Keratinocyte (primary cell): ENCODE results near the gene MEIS3. TPM values are rescaled to one million over a fixed set of nuclear protein-coding genes. Genes with fewer than 3 reads are reported as not detected.
"Not testable (repeated sequence)": the region's sequence is repeated elsewhere in the genome, so short reads cannot be mapped to it uniquely, and the experiment has no call there.

Experiments used
- DNase-seq: peaks from one replicate; pipeline ENCODE4 v3.0.0-alpha.2; 2011; ENCODE audit warnings: low read depth, missing footprints, low spot score
- FAIRE-seq: peaks from 2 replicates; lab custom pipeline; 2011; peaks lifted over from hg19 to GRCh38; lab: Jason Lieb, UNC
- H2AFZ ChIP-seq: 2 replicates; pipeline ENCODE4 v1.6.0; 2012; ENCODE audit warnings: low read length, control low read depth, inconsistent platforms; ENCODE audit not compliant: control insufficient read depth
- H3K27ac ChIP-seq: 2 replicates; pipeline ENCODE4 v1.5.1; 2011; ENCODE audit warnings: low read length; ENCODE audit not compliant: control insufficient read depth, insufficient read depth
- H3K27me3 ChIP-seq: 3 replicates; pipeline ENCODE4 v1.6.0; 2011; ENCODE audit warnings: low read length; ENCODE audit not compliant: control insufficient read depth, insufficient read depth; ENCODE audit errors: extremely low read depth
- H3K36me3 ChIP-seq, 2 experiments: 2 replicates in 1 of 2; 3 replicates in 1 of 2; pipeline ENCODE4 v1.5.1; 2011; ENCODE audit warnings: low read length in 2 of 2, mild to moderate bottlenecking in 1 of 2; ENCODE audit not compliant: control insufficient read depth in 2 of 2, insufficient read depth in 2 of 2; ENCODE audit errors: extremely low read depth in 1 of 2
- H3K4me1 ChIP-seq: 3 replicates; pipeline ENCODE4 v1.5.1; 2011; ENCODE audit warnings: low read length; ENCODE audit not compliant: control insufficient read depth, insufficient read depth; ENCODE audit errors: extremely low read depth
- H3K4me2 ChIP-seq: 3 replicates; pipeline ENCODE4 v1.6.0; 2011; ENCODE audit warnings: low read depth, low read length; ENCODE audit not compliant: control insufficient read depth, insufficient read depth; ENCODE audit errors: extremely low read depth
- H3K4me3 ChIP-seq, 3 experiments: fragments of 200-600 bp in 1 of 3; sonication (generic) in 1 of 3; 2 replicates in 2 of 3; 3 replicates in 1 of 3; pipeline ENCODE4 v1.5.1; 2011 to 2016; ENCODE audit warnings: low read length in 3 of 3, mild to moderate bottlenecking in 3 of 3, control low read depth in 2 of 3, inconsistent platforms in 1 of 3, low read depth in 1 of 3, mixed read lengths in 1 of 3, mixed run types in 1 of 3, moderate library complexity in 1 of 3; ENCODE audit not compliant: control insufficient read depth in 2 of 3, insufficient read depth in 2 of 3; ENCODE audit errors: extremely low read depth in 1 of 3
- H3K79me2 ChIP-seq: 2 replicates; pipeline ENCODE4 v1.6.0; 2012; ENCODE audit warnings: low read length; ENCODE audit not compliant: control insufficient read depth, insufficient read depth
- H3K9ac ChIP-seq: 3 replicates; pipeline ENCODE4 v1.6.0; 2011; ENCODE audit warnings: low read length; ENCODE audit not compliant: control insufficient read depth, insufficient read depth; ENCODE audit errors: extremely low read depth
- H3K9me1 ChIP-seq: 3 replicates; pipeline ENCODE4 v1.6.0; 2011; ENCODE audit warnings: low read length; ENCODE audit not compliant: control insufficient read depth, insufficient read depth; ENCODE audit errors: extremely low read depth
- H3K9me3 ChIP-seq: 2 replicates; pipeline ENCODE4 v1.5.1; 2012; ENCODE audit warnings: low read depth, low read length; ENCODE audit not compliant: control insufficient read depth
- H4K20me1 ChIP-seq: 3 replicates; pipeline ENCODE4 v1.6.0; 2011; ENCODE audit warnings: low read length; ENCODE audit not compliant: control insufficient read depth, insufficient read depth; ENCODE audit errors: extremely low read depth
- EZH2 ChIP-seq: IDR thresholded peaks from one replicate; pipeline ENCODE4 v1.6.1; 2012; ENCODE audit warnings: inconsistent platforms, mild to moderate bottlenecking, low read length, moderate library complexity
- dilution Hi-C: fragments of 300-500 bp; cut with MboI; formaldehyde crosslinking; loops from one replicate; pipeline ENCODE4 v1.7.0; 2020; ENCODE audit warnings: low sequenced_read_pairs; ENCODE audit not compliant: extremely low pct_ligation_motif_present
- polyA plus RNA-seq, 5 experiments: library from polyadenylated mRNA; depleted of rRNA in 3 of 5; stranded (reverse) in 3 of 5; stranded (forward) in 1 of 5; unstranded in 1 of 5; fragments of >200 nt; gene quantifications; 1 replicate in 1 of 5; 2 replicates in 3 of 5; 3 replicates in 1 of 5; pipeline versions ENCODE4 v1.2.1 to v1.2.3, GENCODE V29; 2011 to 2012; ENCODE audit warnings: missing spikeins in 2 of 5, low read depth in 1 of 5, low replicate concordance in 1 of 5
- TF ChIP-seq, protein P1 (sequence below), 3 experiments: IDR thresholded peaks in 1 of 3; conservative IDR thresholded peaks in 1 of 3; optimal IDR thresholded peaks in 1 of 3; 2 replicates in 2 of 3; 3 replicates in 1 of 3; pipeline versions ENCODE3 to v1.5.1; 2011; ENCODE audit warnings: low read length in 3 of 3, mild to moderate bottlenecking in 3 of 3, moderate library complexity in 2 of 3, control low read depth in 1 of 3, inconsistent platforms in 1 of 3; ENCODE audit not compliant: insufficient read depth in 2 of 3; ENCODE audit errors: extremely low read depth in 1 of 3

The MEIS3 gene
- polyA plus RNA-seq, 1 donor (not counting 4 experiments of a cell fraction or from before 2014, with no cell fraction given), result 1.7 TPM

DNA sequence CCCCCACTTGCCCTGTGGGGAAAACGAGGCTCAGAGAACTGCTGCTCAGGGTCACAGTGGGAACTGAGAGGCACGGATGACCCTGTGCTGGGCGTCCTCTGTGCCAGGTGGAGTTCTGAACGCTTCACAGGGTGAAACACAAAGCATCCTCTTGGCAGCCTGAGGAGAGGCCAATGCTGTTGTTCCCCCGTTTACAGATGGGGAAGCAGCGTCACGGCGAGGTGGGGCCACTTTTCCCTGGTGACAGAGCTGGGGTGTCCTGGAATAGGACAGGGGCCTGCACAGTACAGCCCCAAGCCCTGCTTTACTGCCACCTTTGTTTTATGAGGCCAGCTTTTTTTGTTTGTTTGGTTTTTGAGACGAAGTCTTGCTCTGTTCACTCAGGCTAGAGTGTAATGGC, 48.1 kb downstream of the MEIS3 start:
- FAIRE-seq (no peak), DNase-seq (no peak)
- peaks cover 19 to 44% of the 10 kb centered on the region in 2 experiments for H3K36me3 ChIP-seq
- H3K27me3 ChIP-seq, result no peaks in the 10 kb centered on the region
- TF ChIP-seq, protein P1, sequence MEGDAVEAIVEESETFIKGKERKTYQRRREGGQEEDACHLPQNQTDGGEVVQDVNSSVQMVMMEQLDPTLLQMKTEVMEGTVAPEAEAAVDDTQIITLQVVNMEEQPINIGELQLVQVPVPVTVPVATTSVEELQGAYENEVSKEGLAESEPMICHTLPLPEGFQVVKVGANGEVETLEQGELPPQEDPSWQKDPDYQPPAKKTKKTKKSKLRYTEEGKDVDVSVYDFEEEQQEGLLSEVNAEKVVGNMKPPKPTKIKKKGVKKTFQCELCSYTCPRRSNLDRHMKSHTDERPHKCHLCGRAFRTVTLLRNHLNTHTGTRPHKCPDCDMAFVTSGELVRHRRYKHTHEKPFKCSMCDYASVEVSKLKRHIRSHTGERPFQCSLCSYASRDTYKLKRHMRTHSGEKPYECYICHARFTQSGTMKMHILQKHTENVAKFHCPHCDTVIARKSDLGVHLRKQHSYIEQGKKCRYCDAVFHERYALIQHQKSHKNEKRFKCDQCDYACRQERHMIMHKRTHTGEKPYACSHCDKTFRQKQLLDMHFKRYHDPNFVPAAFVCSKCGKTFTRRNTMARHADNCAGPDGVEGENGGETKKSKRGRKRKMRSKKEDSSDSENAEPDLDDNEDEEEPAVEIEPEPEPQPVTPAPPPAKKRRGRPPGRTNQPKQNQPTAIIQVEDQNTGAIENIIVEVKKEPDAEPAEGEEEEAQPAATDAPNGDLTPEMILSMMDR (optimal IDR thresholded peaks at IDR 0.05 in 1 of 3, IDR thresholded peaks at IDR 0.05 in 1 of 3, conservative IDR thresholded peaks at IDR 0.05 in 1 of 3; ENCODE audit: extremely low read depth in 1 of 3, insufficient read depth in 2 of 3, low read length in 3 of 3), result no peak
- no peak for TF ChIP-seq EZH2
- dilution Hi-C loops, result no loop called here
- no peaks in the 10 kb centered on the region for H3K9me1 ChIP-seq
- H3K4me3 ChIP-seq, result no peak overlapping the region
- H3K27ac ChIP-seq, result no peak overlapping the region
- H3K4me2 ChIP-seq, result no peak overlapping the region
- no peak overlapping the region for H2AFZ ChIP-seq
- no peaks in the 10 kb centered on the region for H3K4me1 ChIP-seq
- no peaks in the 10 kb centered on the region for H4K20me1 ChIP-seq
- no peaks in the 10 kb centered on the region for H3K9me3 ChIP-seq
- H3K79me2 ChIP-seq, result no peaks in the 10 kb centered on the region
- no peak overlapping the region for H3K9ac ChIP-seq

DNA sequence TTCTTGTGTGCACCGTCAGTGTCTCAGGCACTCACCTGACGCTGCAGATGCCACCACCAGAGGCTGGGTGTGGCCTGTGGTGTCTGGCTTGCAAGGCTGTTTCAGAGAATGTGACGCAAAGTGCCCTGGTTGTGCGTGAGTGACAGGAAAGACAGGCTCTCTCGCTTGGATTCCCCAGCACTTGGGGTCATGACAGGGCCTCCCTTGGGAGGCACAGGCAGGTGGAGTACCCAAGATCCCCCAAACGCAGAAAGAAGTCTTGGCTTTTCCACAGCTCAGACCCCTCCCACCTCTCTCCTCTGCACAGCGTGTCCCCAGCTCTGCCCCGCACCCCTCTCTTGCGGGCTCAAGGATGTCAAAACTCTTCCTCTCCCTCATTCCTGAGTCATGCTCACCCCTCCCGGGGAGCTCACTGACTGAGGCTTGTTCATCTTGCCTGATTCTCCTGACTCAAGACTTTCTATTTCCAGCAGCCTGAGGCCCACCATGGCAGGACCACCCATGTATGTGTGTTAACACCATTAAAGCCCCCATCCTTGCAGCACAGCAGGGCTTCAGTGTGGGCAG, 49.2 kb downstream of the MEIS3 start:
- Histone ChIP-seq H3K27ac (no peak overlapping the region), H3K4me1 (no peaks in the 10 kb centered on the region), H3K4me2 (no peak overlapping the region), H3K27me3 (no peaks in the 10 kb centered on the region), H3K9me1 (no peaks in the 10 kb centered on the region), H3K9me3 (no peaks in the 10 kb centered on the region), H3K36me3 (peaks cover 19 to 37% of the 10 kb centered on the region in 2 experiments), H3K4me3 (no peak overlapping the region), H4K20me1 (no peaks in the 10 kb centered on the region), H2AFZ (no peak overlapping the region), H3K79me2 (no peaks in the 10 kb centered on the region), H3K9ac (no peak overlapping the region)
- TF ChIP-seq, protein P1 (optimal IDR thresholded peaks at IDR 0.05 in 1 of 3, IDR thresholded peaks at IDR 0.05 in 1 of 3, conservative IDR thresholded peaks at IDR 0.05 in 1 of 3; ENCODE audit: extremely low read depth in 1 of 3, insufficient read depth in 2 of 3, low read length in 3 of 3), result no peak
- TF ChIP-seq EZH2, result no peak
- dilution Hi-C loops, result no loop called here
- FAIRE-seq, result no peak
- no peak for DNase-seq

DNA sequence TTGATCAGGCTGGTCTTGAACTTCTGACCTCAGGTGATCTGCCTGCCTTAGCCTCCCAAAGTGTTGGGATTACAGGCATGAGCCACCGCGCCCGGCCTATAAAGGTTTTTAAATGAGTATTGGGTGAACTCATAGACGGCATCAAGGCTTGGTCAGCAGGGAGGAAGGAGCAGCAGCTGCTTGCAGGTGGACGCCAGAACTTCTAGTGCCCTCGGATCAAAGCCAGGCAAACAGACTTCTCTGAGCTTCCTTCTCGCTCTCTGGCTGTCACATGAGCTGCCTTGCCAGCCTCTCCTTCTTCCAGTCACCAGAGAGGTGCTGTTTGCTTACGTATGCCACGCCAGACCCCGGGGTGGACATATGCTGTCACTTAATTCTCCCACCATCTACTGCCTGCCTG, 53.9 kb downstream of the MEIS3 start:
- H3K9me1 ChIP-seq, H3K27ac ChIP-seq, H3K79me2 ChIP-seq, H3K4me1 ChIP-seq, H3K4me2 ChIP-seq, H3K4me3 ChIP-seq, H2AFZ ChIP-seq, H4K20me1 ChIP-seq, H3K9me3 ChIP-seq, FAIRE-seq, dilution Hi-C loops, H3K27me3 ChIP-seq, DNase-seq, H3K9ac ChIP-seq: not testable (repeated sequence)
- H3K36me3 ChIP-seq, result peaks cover 26 to 36% of the 10 kb centered on the region in 2 experiments
